Measurements from ENCODE around the gene PMEPA1. TPM values are rescaled to one million over a fixed set of nuclear protein-coding genes. Genes with fewer than 3 reads are reported as not detected.

PMEPA1 gene
- total and polyA plus RNA-seq, 2 donors (not counting 3 experiments of a cell fraction or from before 2014, with no cell fraction given), result 31.6 to 33.2 TPM

DNA sequence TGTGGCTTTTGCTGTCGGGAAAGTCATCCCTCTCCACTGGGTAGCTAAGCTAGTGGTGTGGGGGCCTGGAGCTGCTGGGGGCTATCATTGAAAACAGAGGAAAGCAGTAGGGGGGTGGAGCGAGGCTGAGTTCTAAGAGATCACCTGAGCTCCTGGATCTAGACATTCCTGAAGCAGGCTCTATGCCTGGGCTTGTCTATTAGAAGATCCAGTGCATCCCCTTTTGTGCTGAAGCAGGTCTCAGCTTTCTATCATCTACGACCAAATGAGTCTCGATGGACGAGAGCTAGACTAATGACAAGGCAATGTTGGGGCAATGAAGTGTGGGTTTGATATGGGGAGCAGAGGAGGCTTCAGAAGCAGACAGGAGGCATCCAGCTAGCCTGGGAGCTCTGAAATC is 108.1 kb downstream of the PMEPA1 start:
- BruUV-seq (replicated peaks), result no TSS peak
- H4K20me1 ChIP-seq (replicated peaks; ENCODE audit: control insufficient read depth, extremely low read depth, insufficient read depth, low read length), result no peaks in the 10 kb centered on the region
- dilution Hi-C loops (cut with MboI; ENCODE audit: extremely low pct_ligation_motif_present, low sequenced_read_pairs), result no loop called here
- intact Hi-C loops (cut with micrococcal nuclease), result no loop called here
- H3K79me2 ChIP-seq (ENCODE audit: control insufficient read depth, insufficient read depth, low read length), result no peaks in the 10 kb centered on the region
- H3K36me3 ChIP-seq (ENCODE audit: control insufficient read depth in 2 of 2, extremely low read depth in 1 of 2, insufficient read depth in 2 of 2, low read length in 2 of 2), result no peaks in the 10 kb centered on the region
- ChIA-PET POLR2A (no interaction called here), CTCF (interaction anchor here (0.7 to 6.3 kb wide), 6 partner anchors 32 to 608 kb away, joined by 3 to 48 read pairs (median 5); no protein-coding TSS in a partner anchor)
- H3K4me2 ChIP-seq (ENCODE audit: insufficient read depth, low read length), result no peak overlapping the region
- no peak overlapping the region for H3K9ac ChIP-seq (replicated peaks; ENCODE audit: extremely low read depth, insufficient read depth, low read length)
- no peak overlapping the region for H3K4me3 ChIP-seq (replicated peaks in 1 of 3; ENCODE audit: insufficient read depth in 1 of 3, low read depth in 1 of 3, low read length in 3 of 3)
- H3K4me1 ChIP-seq (ENCODE audit: control insufficient read depth, extremely low read depth, insufficient read depth, low read length), result no peaks in the 10 kb centered on the region
- FAIRE-seq, result no peak
- peaks cover 2% of the 10 kb centered on the region in 2 experiments for H3K27me3 ChIP-seq (ENCODE audit: control insufficient read depth in 2 of 2, insufficient read depth in 2 of 2, low read length in 2 of 2)
- TF ChIP-seq, protein P1, sequence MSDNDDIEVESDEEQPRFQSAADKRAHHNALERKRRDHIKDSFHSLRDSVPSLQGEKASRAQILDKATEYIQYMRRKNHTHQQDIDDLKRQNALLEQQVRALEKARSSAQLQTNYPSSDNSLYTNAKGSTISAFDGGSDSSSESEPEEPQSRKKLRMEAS (IDR thresholded peaks at IDR 0.05; ENCODE audit: insufficient read depth, insufficient read length), result no peak
- no peak overlapping the region for H2AFZ ChIP-seq (ENCODE audit: low read depth, low read length)
- DNase-seq (ENCODE audit: low read depth, low spot score), result no peak
- no peaks in the 10 kb centered on the region for H3K9me1 ChIP-seq (replicated peaks; ENCODE audit: control insufficient read depth, extremely low read depth, insufficient read depth, low read length)
- no peak overlapping the region for H3K27ac ChIP-seq (ENCODE audit: insufficient read depth, low read depth, low read length)
- H3K9me3 ChIP-seq (replicated peaks; ENCODE audit: control insufficient read depth, insufficient read depth, low read length), result no peaks in the 10 kb centered on the region

DNA sequence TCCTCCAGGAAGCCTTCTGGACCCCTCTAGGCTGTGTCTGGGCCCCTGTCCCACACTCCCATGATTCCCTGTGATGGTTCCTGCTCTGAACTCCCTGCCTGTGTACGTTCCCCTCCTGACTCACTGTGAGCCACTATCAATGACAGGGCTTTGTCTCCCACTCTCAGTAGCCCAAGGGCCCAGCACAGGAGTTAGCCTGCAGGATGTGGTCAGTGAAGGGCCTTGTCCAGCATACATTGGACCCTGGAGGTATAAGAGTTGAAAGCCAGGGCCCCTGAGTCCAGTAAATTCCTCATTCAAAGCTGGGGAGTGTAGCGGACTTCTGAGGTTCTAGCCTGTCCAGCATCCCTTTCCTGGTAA is 108.6 kb downstream of the PMEPA1 start:
- no peak overlapping the region for H2AFZ ChIP-seq (ENCODE audit: low read depth, low read length)

More for the DNA sequence above, 108.6 kb downstream of the PMEPA1 start:
- FAIRE-seq, result no peak
- H3K9me3 ChIP-seq (replicated peaks; ENCODE audit: control insufficient read depth, insufficient read depth, low read length), result no peaks in the 10 kb centered on the region
- no peaks in the 10 kb centered on the region for H3K9me1 ChIP-seq (replicated peaks; ENCODE audit: control insufficient read depth, extremely low read depth, insufficient read depth, low read length)
- H3K79me2 ChIP-seq (ENCODE audit: control insufficient read depth, insufficient read depth, low read length), result no peaks in the 10 kb centered on the region
- BruUV-seq (replicated peaks), result no TSS peak
- TF ChIP-seq MYC (IDR thresholded peaks at IDR 0.05; ENCODE audit: low read depth, low read length), result no peak
- TF ChIP-seq, protein P2, sequence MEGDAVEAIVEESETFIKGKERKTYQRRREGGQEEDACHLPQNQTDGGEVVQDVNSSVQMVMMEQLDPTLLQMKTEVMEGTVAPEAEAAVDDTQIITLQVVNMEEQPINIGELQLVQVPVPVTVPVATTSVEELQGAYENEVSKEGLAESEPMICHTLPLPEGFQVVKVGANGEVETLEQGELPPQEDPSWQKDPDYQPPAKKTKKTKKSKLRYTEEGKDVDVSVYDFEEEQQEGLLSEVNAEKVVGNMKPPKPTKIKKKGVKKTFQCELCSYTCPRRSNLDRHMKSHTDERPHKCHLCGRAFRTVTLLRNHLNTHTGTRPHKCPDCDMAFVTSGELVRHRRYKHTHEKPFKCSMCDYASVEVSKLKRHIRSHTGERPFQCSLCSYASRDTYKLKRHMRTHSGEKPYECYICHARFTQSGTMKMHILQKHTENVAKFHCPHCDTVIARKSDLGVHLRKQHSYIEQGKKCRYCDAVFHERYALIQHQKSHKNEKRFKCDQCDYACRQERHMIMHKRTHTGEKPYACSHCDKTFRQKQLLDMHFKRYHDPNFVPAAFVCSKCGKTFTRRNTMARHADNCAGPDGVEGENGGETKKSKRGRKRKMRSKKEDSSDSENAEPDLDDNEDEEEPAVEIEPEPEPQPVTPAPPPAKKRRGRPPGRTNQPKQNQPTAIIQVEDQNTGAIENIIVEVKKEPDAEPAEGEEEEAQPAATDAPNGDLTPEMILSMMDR (IDR thresholded peaks at IDR 0.05; ENCODE audit: extremely low read depth in 1 of 2, insufficient read depth in 1 of 2, low read depth in 1 of 2, low read length in 2 of 2), result no peak
- TF ChIP-seq GATA2 (IDR thresholded peaks at IDR 0.05; ENCODE audit: insufficient read depth, insufficient read length, low read depth, low read length), result no peak
- TF ChIP-seq, protein P1 (IDR thresholded peaks at IDR 0.05; ENCODE audit: insufficient read depth, insufficient read length), result no peak
- no peaks in the 10 kb centered on the region for H4K20me1 ChIP-seq (replicated peaks; ENCODE audit: control insufficient read depth, extremely low read depth, insufficient read depth, low read length)
- peaks cover 2% of the 10 kb centered on the region in 2 experiments for H3K27me3 ChIP-seq (ENCODE audit: control insufficient read depth in 2 of 2, insufficient read depth in 2 of 2, low read length in 2 of 2)
- dilution Hi-C loops (cut with MboI; ENCODE audit: extremely low pct_ligation_motif_present, low sequenced_read_pairs), result no loop called here
- no peak for DNase-seq (ENCODE audit: low read depth, low spot score)
- CTCF ChIA-PET, result interaction anchor here (0.7 to 6.3 kb wide), 6 partner anchors 32 to 609 kb away, joined by 3 to 48 read pairs (median 5); no protein-coding TSS in a partner anchor
- intact Hi-C loops (cut with micrococcal nuclease), result no loop called here
- H3K4me1 ChIP-seq (ENCODE audit: control insufficient read depth, extremely low read depth, insufficient read depth, low read length), result no peaks in the 10 kb centered on the region
- H3K27ac ChIP-seq (ENCODE audit: insufficient read depth, low read depth, low read length), result no peak overlapping the region
- H3K9ac ChIP-seq (replicated peaks; ENCODE audit: extremely low read depth, insufficient read depth, low read length), result no peak overlapping the region
- H3K36me3 ChIP-seq (ENCODE audit: control insufficient read depth in 2 of 2, extremely low read depth in 1 of 2, insufficient read depth in 2 of 2, low read length in 2 of 2), result no peaks in the 10 kb centered on the region
- POLR2A ChIA-PET, result no interaction called here
- no peak overlapping the region for H3K4me3 ChIP-seq (replicated peaks in 1 of 3; ENCODE audit: insufficient read depth in 1 of 3, low read depth in 1 of 3, low read length in 3 of 3)
- no peak overlapping the region for H3K4me2 ChIP-seq (ENCODE audit: insufficient read depth, low read length)

Data from endothelial cell of umbilical vein (primary cell).